Neural cell (in vitro differentiated cells): Measurements from ENCODE around the gene ATOH1. TPM values are rescaled to one million over a fixed set of nuclear protein-coding genes. Genes with fewer than 3 reads are reported as not detected.

Experiments
- H2AFZ ChIP-seq: fragments of 200-600, 300-800 bp; sonication (generic), shearing (Covaris generic); 2 replicates; pipeline ENCODE4 v1.6.0; 2014; ENCODE audit warnings: low read depth, mild to moderate bottlenecking, antibody characterized with exemption, low read length, moderate library complexity
- H3F3A ChIP-seq: fragments of 200-600 bp; shearing (Covaris generic); 2 replicates; pipeline ENCODE4 v1.6.1; 2016; ENCODE audit warnings: mild to moderate bottlenecking, moderate library complexity, mixed read lengths, antibody characterized with exemption, low read length; ENCODE audit not compliant: insufficient read depth, poor library complexity, severe bottlenecking
- H3K27ac ChIP-seq: fragments of 200-600, 300-800 bp; sonication (generic), shearing (Covaris generic); 2 replicates; pipeline ENCODE4 v1.5.1; 2014; ENCODE audit warnings: mild to moderate bottlenecking, low read length, moderate library complexity
- H3K27me3 ChIP-seq: fragments of 300-800, 200-600 bp; sonication (generic), shearing (Covaris generic); 2 replicates; pipeline ENCODE4 v1.6.0; 2014; ENCODE audit warnings: mild to moderate bottlenecking, low read depth, low read length, moderate library complexity; ENCODE audit not compliant: insufficient read depth
- H3K36me3 ChIP-seq: fragments of 300-800, 200-600 bp; sonication (generic), shearing (Covaris generic); 2 replicates; pipeline ENCODE4 v1.5.1; 2014; ENCODE audit warnings: mild to moderate bottlenecking, antibody characterized with exemption, low read length, moderate library complexity; ENCODE audit not compliant: insufficient read depth
- H3K4me2 ChIP-seq: fragments of 300-800, 200-600 bp; sonication (generic), shearing (Covaris generic); 2 replicates; pipeline ENCODE4 v1.6.0; 2014; ENCODE audit warnings: mild to moderate bottlenecking, low read length
- H3K4me3 ChIP-seq: fragments of 300-800, 200-600 bp; sonication (generic), shearing (Covaris generic); 2 replicates; pipeline ENCODE4 v1.5.1; 2014; ENCODE audit warnings: mild to moderate bottlenecking, low read length, moderate library complexity
- H3K79me2 ChIP-seq: fragments of 200-600 bp; shearing (Covaris generic); replicated peaks from 2 replicates; pipeline ENCODE4 v1.6.0; 2014; ENCODE audit warnings: mild to moderate bottlenecking, low read length, moderate library complexity; ENCODE audit not compliant: insufficient read depth
- H3K9ac ChIP-seq: fragments of 300-800, 200-600 bp; sonication (generic), shearing (Covaris generic); 2 replicates; pipeline ENCODE4 v1.6.1; 2016; ENCODE audit warnings: mild to moderate bottlenecking, low read length, mixed read lengths
- H3K9me2 ChIP-seq: fragments of 200-600 bp; shearing (Covaris generic); 2 replicates; pipeline ENCODE4 v1.6.1; 2016; ENCODE audit warnings: mild to moderate bottlenecking, low read length, mixed read lengths; ENCODE audit not compliant: insufficient read depth
- H3K9me3 ChIP-seq: fragments of 200-600, 300-800 bp; sonication (generic), shearing (Covaris generic); 2 replicates; pipeline ENCODE4 v1.6.1; 2016; ENCODE audit warnings: mild to moderate bottlenecking, mixed run types, low read length, moderate library complexity, mixed read lengths
- H4K20me1 ChIP-seq: fragments of 200-600 bp; shearing (Covaris generic); 2 replicates; pipeline ENCODE4 v1.6.1; 2016; ENCODE audit warnings: mild to moderate bottlenecking, mixed run types; ENCODE audit not compliant: insufficient read depth
- CTCF ChIP-seq: fragments of 450-650 bp; IDR thresholded peaks from 2 replicates; pipeline ENCODE4 v1.5.1; 2014; ENCODE audit warnings: antibody characterized with exemption, mild to moderate bottlenecking, moderate library complexity; ENCODE audit not compliant: poor library complexity, severe bottlenecking
- EP300 ChIP-seq: fragments of 450-650 bp; conservative IDR thresholded peaks from 2 replicates; pipeline ENCODE4 v1.6.1; 2014; ENCODE audit warnings: antibody characterized with exemption, mild to moderate bottlenecking, moderate library complexity; ENCODE audit not compliant: poor library complexity, severe bottlenecking
- EZH2 ChIP-seq: fragments of 200-600, 300-800 bp; shearing (Covaris generic), sonication (generic); IDR thresholded peaks from 2 replicates; pipeline ENCODE4 v1.6.1; 2014; ENCODE audit warnings: antibody characterized with exemption, low read length, borderline replicate concordance, mild to moderate bottlenecking; ENCODE audit not compliant: insufficient read depth, poor library complexity, severe bottlenecking
- MXI1 ChIP-seq: fragments of 450-650 bp; conservative IDR thresholded peaks from 2 replicates; pipeline ENCODE4 v1.6.1; 2014; ENCODE audit warnings: antibody characterized with exemption, mild to moderate bottlenecking; ENCODE audit not compliant: poor library complexity, severe bottlenecking
- POLR2AphosphoS5 ChIP-seq: IDR thresholded peaks from 2 replicates; pipeline ENCODE4 v1.6.1; 2012
- RAD21 ChIP-seq: fragments of 450-650 bp; conservative IDR thresholded peaks from 2 replicates; pipeline ENCODE4 v1.6.1; 2014; ENCODE audit warnings: antibody characterized with exemption, mild to moderate bottlenecking, moderate library complexity
- REST ChIP-seq: IDR thresholded peaks from 2 replicates; pipeline ENCODE4 v1.6.1; 2012; ENCODE audit warnings: borderline replicate concordance
- SMC3 ChIP-seq: fragments of 450-650 bp; conservative IDR thresholded peaks from 2 replicates; pipeline ENCODE4 v1.6.1; 2014; ENCODE audit warnings: antibody characterized with exemption, mild to moderate bottlenecking, moderate library complexity; ENCODE audit not compliant: poor library complexity
- TAF1 ChIP-seq: IDR thresholded peaks from 2 replicates; pipeline ENCODE4 v1.6.1; 2012; ENCODE audit warnings: low read depth
- polyA plus RNA-seq: library from polyadenylated mRNA; depleted of rRNA; stranded (reverse); fragments of >200 nt; gene quantifications from 2 replicates; pipeline ENCODE4 v1.2.3, GENCODE V29; 2014

ATOH1 gene
- polyA plus RNA-seq, 1 donor from 2014 or later = 0.22 TPM

- Histone ChIP-seq H3K27ac (no peak overlapping the region), H3K4me3 (no peak overlapping the region), H3K9ac (no peak overlapping the region), H3F3A (no peaks in the 10 kb centered on the region), H3K36me3 (no peaks in the 10 kb centered on the region), H4K20me1 (no peaks in the 10 kb centered on the region), H2AFZ (no peak overlapping the region), H3K4me2 (no peak overlapping the region), H3K79me2 (no peaks in the 10 kb centered on the region), H3K9me2 (no peaks in the 10 kb centered on the region), H3K27me3 (peaks cover 10% of the 10 kb centered on the region), H3K9me3 (no peaks in the 10 kb centered on the region)
- no peak for TF ChIP-seq TAF1
- no peak for TF ChIP-seq CTCF
- TF ChIP-seq POLR2AphosphoS5 = no peak
- no peak for TF ChIP-seq EP300
- TF ChIP-seq SMC3 = no peak
- no peak for TF ChIP-seq RAD21
- no peak for TF ChIP-seq EZH2
- no peak for TF ChIP-seq MXI1
- no peak for TF ChIP-seq REST
These were observed 13.3 kb downstream of the ATOH1 start for GRCh38 chr4:93841803-93842345.

GRCh38 chr4:93842601-93843252 lies 14.2 kb downstream of the ATOH1 start:
- no peaks in the 10 kb centered on the region for H3K36me3 ChIP-seq
- H3K4me2 ChIP-seq = no peak overlapping the region
- H2AFZ ChIP-seq = no peak overlapping the region
- H3K9me2 ChIP-seq = no peaks in the 10 kb centered on the region
- no peaks in the 10 kb centered on the region for H3K9me3 ChIP-seq
- H3F3A ChIP-seq = no peaks in the 10 kb centered on the region
- no peak overlapping the region for H3K9ac ChIP-seq
- H3K27me3 ChIP-seq = peaks cover 8% of the 10 kb centered on the region
- H4K20me1 ChIP-seq = no peaks in the 10 kb centered on the region
- no peak for TF ChIP-seq EP300
- TF ChIP-seq RAD21 = no peak
- no peak for TF ChIP-seq MXI1
- TF ChIP-seq SMC3 = no peak
- no peak for TF ChIP-seq REST
- no peak overlapping the region for H3K4me3 ChIP-seq
- H3K27ac ChIP-seq = no peak overlapping the region
- no peaks in the 10 kb centered on the region for H3K79me2 ChIP-seq
